Measurements from ENCODE around the gene ING1.

The ING1 gene

GRCh38 chr13:110767476-110767875 is 54.0 kb downstream of the ING1 start:
- TF ChIP-seq CTCF (IDR thresholded peaks at IDR 0.05; ENCODE audit: control extremely low read depth, extremely low read depth, low read depth, missing control alignments) = no peak
- ChIA-PET POLR2A (no interaction called here), CTCF (interaction anchor here (0.7 kb wide), 1 partner anchor 24 kb away, joined by 3 read pairs; no protein-coding TSS in a partner anchor)
- no peak for DNase-seq (ENCODE audit: extremely low spot score)

GRCh38 chr13:110769097-110769496 is 55.6 kb downstream of the ING1 start:
- ChIA-PET CTCF (no interaction called here), POLR2A (no interaction called here)
- TF ChIP-seq CTCF (IDR thresholded peaks at IDR 0.05; ENCODE audit: control extremely low read depth, extremely low read depth, low read depth, missing control alignments) = no peak
- no peak for DNase-seq (ENCODE audit: extremely low spot score)

- CTCF ChIA-PET = interaction anchor here (1.0 to 1.1 kb wide), 2 partner anchors 29 to 112 kb away, joined by 3 read pairs; no protein-coding TSS in a partner anchor
- POLR2A ChIA-PET = no interaction called here
- no peak for TF ChIP-seq CTCF (IDR thresholded peaks at IDR 0.05; ENCODE audit: control extremely low read depth, extremely low read depth, low read depth, missing control alignments)
- no peak for DNase-seq (ENCODE audit: extremely low spot score)
Observed at GRCh38 chr13:110770678-110771077, 57.2 kb downstream of the ING1 start.

- no peak for TF ChIP-seq CTCF (IDR thresholded peaks at IDR 0.05; ENCODE audit: control extremely low read depth, extremely low read depth, low read depth, missing control alignments)
- ChIA-PET CTCF (interaction anchor here (1.0 kb wide), 1 partner anchor 111 kb away, joined by 3 read pairs; no protein-coding TSS in a partner anchor), POLR2A (no interaction called here)
- DNase-seq (ENCODE audit: extremely low spot score) = no peak
Observed at GRCh38 chr13:110771194-110771593, 57.7 kb downstream of the ING1 start.

- ChIA-PET POLR2A (no interaction called here), CTCF (no interaction called here)
- no peak for DNase-seq (ENCODE audit: extremely low spot score)
- no peak for TF ChIP-seq CTCF (IDR thresholded peaks at IDR 0.05; ENCODE audit: control extremely low read depth, extremely low read depth, low read depth, missing control alignments)
Observed at GRCh38 chr13:110772091-110772984, 58.8 kb downstream of the ING1 start.
